Gastroesophageal sphincter (tissue), 4 donors: Measurements from ENCODE around the gene ARHGEF11. TPM values are rescaled to one million over a fixed set of nuclear protein-coding genes. Genes with fewer than 3 reads are reported as not detected.

Experiments
- ATAC-seq: fragments of 150-250 bp; one replicate; pipeline ENCODE4 v1.9.1; 2016; ENCODE audit warnings: mild to moderate bottlenecking, moderate library complexity
- H3K27ac ChIP-seq, 4 donors: fragments of 200-600 bp; sonication (generic) in 3 of 4; 1 replicate in 3 of 4; 2 replicates in 1 of 4; pipeline ENCODE4 v1.5.1; 2016 to 2019
- H3K27me3 ChIP-seq: fragments of 200-600 bp; sonication (generic); one replicate; pipeline ENCODE4 v1.5.1; 2019
- H3K36me3 ChIP-seq, 2 donors: fragments of 200-600 bp; sonication (generic); one replicate each; pipeline ENCODE4 v1.5.1; 2019; ENCODE audit warnings: control low read depth in 1 of 2
- H3K4me1 ChIP-seq, 3 donors: fragments of 200-600 bp; sonication (generic); 1 replicate in 2 of 3; 2 replicates in 1 of 3; pipeline ENCODE4 v1.5.1; 2016 to 2019; ENCODE audit warnings: control low read depth in 2 of 3
- H3K4me3 ChIP-seq, 2 donors: fragments of 200-600 bp; sonication (generic); one replicate each; pipeline ENCODE4 v1.5.1; 2019; ENCODE audit warnings: mild to moderate bottlenecking in 1 of 2, moderate library complexity in 1 of 2
- H3K9me3 ChIP-seq, 3 donors: fragments of 200-600 bp; sonication (generic); one replicate each; pipeline ENCODE4 v1.5.1; 2017 to 2019; ENCODE audit warnings: control low read depth in 2 of 3
- EP300 ChIP-seq: sonication (generic); formaldehyde crosslinking; IDR thresholded peaks from one replicate; pipeline ENCODE4 v1.6.1; 2017; ENCODE audit warnings: antibody characterized with exemption, mild to moderate bottlenecking
- POLR2A ChIP-seq, 2 donors: fragments of 450-650 bp; IDR thresholded peaks; one replicate each; pipeline ENCODE4 v1.6.1; 2017; ENCODE audit warnings: antibody characterized with exemption in 2 of 2, mild to moderate bottlenecking in 2 of 2, moderate library complexity in 1 of 2
- POLR2AphosphoS5 ChIP-seq: sonication (generic); formaldehyde crosslinking; IDR thresholded peaks from one replicate; pipeline ENCODE4 v1.6.1; 2017; ENCODE audit warnings: antibody characterized with exemption
- WGBS, 2 donors: methylation state at CpG; one replicate each; pipeline ENCODE4 v1.1.5; 2018; ENCODE audit warnings: low coverage in 1 of 2; 5-methylcytosine and 5-hydroxymethylcytosine counted together
- total RNA-seq, 4 donors: library from RNA; depleted of rRNA; stranded (reverse); fragments of >200 nt; gene quantifications; one replicate each; pipeline ENCODE4 v1.1.0, GENCODE V29; 2016
- TF ChIP-seq, protein P1 (sequence below), 4 experiments: fragments of 200-600 bp in 2 of 4; fragments of 450-650 bp in 2 of 4; sonication (generic) in 1 of 4; IDR thresholded peaks; one replicate each; pipeline ENCODE4 v1.5.1; 2017 to 2019; ENCODE audit warnings: antibody characterized with exemption in 4 of 4, mild to moderate bottlenecking in 2 of 4, moderate library complexity in 2 of 4

The ARHGEF11 gene
- total RNA-seq, 4 donors from 2014 or later = 28.5 to 51.7 (median 37.3) TPM

DNA sequence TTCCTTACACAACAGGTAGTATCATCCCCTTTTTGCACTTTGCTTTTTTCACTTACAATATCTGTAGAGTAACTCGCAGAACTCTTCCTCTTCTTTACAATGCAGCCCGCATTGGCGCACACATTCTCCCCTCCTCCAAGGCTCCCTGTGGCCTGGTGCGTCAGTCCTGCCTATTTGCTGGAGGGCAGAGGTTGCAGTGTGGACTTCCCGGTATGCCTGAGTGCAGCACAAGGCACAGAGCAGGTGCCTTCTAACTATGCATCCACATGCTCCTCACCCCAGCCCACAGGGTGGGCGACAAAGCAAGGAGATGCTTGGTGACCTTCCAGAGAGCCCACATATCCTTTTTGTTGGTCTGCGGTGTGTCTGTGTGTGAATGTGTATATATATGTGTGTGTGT lies 53.3 kb downstream of the ARHGEF11 start:
- Histone ChIP-seq H3K27me3 (no peaks in the 10 kb centered on the region), H3K27ac (no peak overlapping the region), H3K4me3 (no peak overlapping the region), H3K36me3 (peaks cover 0 to 9% of the 10 kb centered on the region in 2 donors), H3K9me3 (no peaks in the 10 kb centered on the region), H3K4me1 (no peaks in the 10 kb centered on the region)
- ATAC-seq = no peak
- TF ChIP-seq, protein P1, sequence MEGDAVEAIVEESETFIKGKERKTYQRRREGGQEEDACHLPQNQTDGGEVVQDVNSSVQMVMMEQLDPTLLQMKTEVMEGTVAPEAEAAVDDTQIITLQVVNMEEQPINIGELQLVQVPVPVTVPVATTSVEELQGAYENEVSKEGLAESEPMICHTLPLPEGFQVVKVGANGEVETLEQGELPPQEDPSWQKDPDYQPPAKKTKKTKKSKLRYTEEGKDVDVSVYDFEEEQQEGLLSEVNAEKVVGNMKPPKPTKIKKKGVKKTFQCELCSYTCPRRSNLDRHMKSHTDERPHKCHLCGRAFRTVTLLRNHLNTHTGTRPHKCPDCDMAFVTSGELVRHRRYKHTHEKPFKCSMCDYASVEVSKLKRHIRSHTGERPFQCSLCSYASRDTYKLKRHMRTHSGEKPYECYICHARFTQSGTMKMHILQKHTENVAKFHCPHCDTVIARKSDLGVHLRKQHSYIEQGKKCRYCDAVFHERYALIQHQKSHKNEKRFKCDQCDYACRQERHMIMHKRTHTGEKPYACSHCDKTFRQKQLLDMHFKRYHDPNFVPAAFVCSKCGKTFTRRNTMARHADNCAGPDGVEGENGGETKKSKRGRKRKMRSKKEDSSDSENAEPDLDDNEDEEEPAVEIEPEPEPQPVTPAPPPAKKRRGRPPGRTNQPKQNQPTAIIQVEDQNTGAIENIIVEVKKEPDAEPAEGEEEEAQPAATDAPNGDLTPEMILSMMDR (IDR thresholded peaks at IDR 0.05) = no peak
- TF ChIP-seq POLR2A (IDR thresholded peaks at IDR 0.05) (no peak), POLR2AphosphoS5 (no peak), EP300 (no peak)
- 90 to 100% methylated on average over 3 to 5 of the region's 7 CpGs for WGBS, 2 donors

DNA sequence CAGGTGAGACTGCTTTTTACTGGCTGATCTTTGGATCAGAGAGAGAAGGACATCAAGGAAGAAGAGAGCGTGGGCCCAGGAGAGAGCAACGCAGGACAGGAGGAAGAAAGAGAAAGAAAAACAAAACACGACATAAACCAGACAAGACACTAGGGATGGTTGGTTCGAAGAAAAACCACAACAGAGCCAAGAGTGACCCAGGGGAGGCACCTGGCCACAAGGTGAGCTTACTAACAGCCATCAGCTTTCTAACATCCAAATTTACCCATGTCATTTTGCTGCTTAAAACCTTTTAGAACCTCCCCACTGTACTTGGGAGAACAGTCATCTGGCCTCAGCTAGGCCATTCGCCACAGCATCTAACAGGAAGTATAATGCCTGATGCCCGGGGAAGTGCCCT lies 57.8 kb downstream of the ARHGEF11 start:
- Histone ChIP-seq H3K27me3 (no peaks in the 10 kb centered on the region), H3K4me1 (no peaks in the 10 kb centered on the region), H3K36me3 (peaks cover 0 to 47% of the 10 kb centered on the region in 2 donors), H3K9me3 (no peaks in the 10 kb centered on the region), H3K4me3 (no peak overlapping the region), H3K27ac (no peak overlapping the region)
- 76 to 90% methylated on average over 4 of the region's 6 CpGs for WGBS, 2 donors
- ATAC-seq = no peak
- TF ChIP-seq EP300 = no peak
- no peak for TF ChIP-seq POLR2A (IDR thresholded peaks at IDR 0.05)
- TF ChIP-seq, protein P1 (IDR thresholded peaks at IDR 0.05) = no peak
- TF ChIP-seq POLR2AphosphoS5 = no peak

DNA sequence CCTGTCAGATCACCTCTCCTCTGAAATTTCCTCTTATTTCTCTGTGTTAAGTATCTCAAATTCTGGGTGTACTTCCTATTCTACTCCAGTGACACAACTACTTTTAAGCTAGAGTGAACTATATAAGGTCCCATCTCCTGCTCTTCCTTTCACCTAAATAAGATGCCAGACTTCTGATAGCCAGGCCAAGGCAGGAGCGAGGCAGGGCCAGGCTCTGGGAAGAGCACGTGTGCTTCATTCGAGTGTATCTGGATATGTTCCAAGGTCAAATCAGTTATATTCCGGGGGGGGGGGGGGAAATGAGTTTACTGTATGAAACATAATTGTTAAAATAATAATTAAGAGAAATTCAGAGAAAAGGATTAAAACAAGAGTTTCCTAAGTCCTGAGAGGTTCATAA lies 65.0 kb downstream of the ARHGEF11 start:
- WGBS, 2 donors = 31 to 42% methylated on average over 4 of the region's 4 CpGs
- no peak for ATAC-seq
- H3K36me3 ChIP-seq = peaks cover 0 to 99% of the 10 kb centered on the region in 2 donors

DNA sequence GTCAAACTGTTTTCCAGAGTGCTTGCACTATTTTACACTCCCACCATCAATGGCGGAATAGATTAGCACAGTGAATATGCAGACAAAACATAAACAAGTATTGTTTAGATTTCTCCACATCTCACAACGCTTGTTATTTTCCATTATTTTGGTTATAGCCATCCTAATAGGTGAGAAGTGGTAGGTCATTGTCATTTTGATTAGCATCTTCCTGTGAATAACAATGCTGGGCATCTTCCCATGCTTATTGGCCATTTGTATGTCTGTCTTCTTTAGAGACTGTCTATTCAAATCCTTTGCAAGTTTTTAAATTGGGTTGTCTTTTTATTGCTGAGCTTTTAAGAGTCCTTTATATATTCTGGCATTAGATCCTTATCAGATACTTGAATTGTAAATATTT lies 70.5 kb downstream of the ARHGEF11 start:
- WGBS, 2 donors = 50 to 54% methylated on average over 1 to 2 of the region's 2 CpGs
- H3K27ac ChIP-seq = no peak overlapping the region
- H3K27me3 ChIP-seq = no peaks in the 10 kb centered on the region
- TF ChIP-seq EP300 (no peak), POLR2AphosphoS5 (no peak), POLR2A (IDR thresholded peaks at IDR 0.05) (no peak)
- TF ChIP-seq, protein P1 (IDR thresholded peaks at IDR 0.05) = no peak
- H3K4me3 ChIP-seq = no peak overlapping the region
- no peaks in the 10 kb centered on the region for H3K9me3 ChIP-seq
- ATAC-seq = no peak
- no peaks in the 10 kb centered on the region for H3K4me1 ChIP-seq
- H3K36me3 ChIP-seq = peaks cover 2 to 99% of the 10 kb centered on the region in 2 donors

More for the DNA sequence above, 65.0 kb downstream of the ARHGEF11 start:
- Histone ChIP-seq H3K4me3 (no peak overlapping the region), H3K27ac (no peak overlapping the region), H3K27me3 (no peaks in the 10 kb centered on the region), H3K4me1 (no peaks in the 10 kb centered on the region), H3K9me3 (no peaks in the 10 kb centered on the region)
- TF ChIP-seq POLR2A (IDR thresholded peaks at IDR 0.05) = no peak
- no peak for TF ChIP-seq EP300
- no peak for TF ChIP-seq POLR2AphosphoS5
- TF ChIP-seq, protein P1 (IDR thresholded peaks at IDR 0.05) = no peak

DNA sequence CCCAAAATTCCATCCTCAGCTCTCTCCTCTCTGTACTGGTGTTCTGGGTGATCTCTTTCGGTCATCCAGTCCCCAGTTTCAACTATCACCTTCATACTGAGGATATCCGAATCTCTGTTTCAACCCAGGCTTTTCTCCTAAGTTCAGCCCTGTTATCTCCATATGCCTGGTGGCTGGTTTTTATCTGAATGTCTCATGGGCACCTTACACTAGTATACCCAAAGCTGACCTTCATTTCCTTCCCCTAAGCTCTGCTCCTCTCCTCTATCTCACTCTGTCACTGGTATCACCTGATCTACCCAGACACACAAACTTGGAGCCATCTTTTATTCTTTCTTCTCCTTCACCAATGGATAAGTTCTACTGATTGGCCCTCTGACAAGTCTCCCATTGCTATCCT lies 72.1 kb downstream of the ARHGEF11 start:
- TF ChIP-seq POLR2A (IDR thresholded peaks at IDR 0.05) (no peak), EP300 (no peak), POLR2AphosphoS5 (no peak)
- TF ChIP-seq, protein P1 (IDR thresholded peaks at IDR 0.05) = no peak
- Histone ChIP-seq H3K4me1 (no peaks in the 10 kb centered on the region), H3K36me3 (peaks cover 2 to 99% of the 10 kb centered on the region in 2 donors), H3K4me3 (no peak overlapping the region), H3K27me3 (no peaks in the 10 kb centered on the region), H3K9me3 (no peaks in the 10 kb centered on the region), H3K27ac (no peak overlapping the region)
- ATAC-seq = no peak
- WGBS, 2 donors = 92 to 100% methylated on average over 2 of the region's 2 CpGs
